Measurements from ENCODE around the gene CAPRIN1.

CAPRIN1 gene

DNA sequence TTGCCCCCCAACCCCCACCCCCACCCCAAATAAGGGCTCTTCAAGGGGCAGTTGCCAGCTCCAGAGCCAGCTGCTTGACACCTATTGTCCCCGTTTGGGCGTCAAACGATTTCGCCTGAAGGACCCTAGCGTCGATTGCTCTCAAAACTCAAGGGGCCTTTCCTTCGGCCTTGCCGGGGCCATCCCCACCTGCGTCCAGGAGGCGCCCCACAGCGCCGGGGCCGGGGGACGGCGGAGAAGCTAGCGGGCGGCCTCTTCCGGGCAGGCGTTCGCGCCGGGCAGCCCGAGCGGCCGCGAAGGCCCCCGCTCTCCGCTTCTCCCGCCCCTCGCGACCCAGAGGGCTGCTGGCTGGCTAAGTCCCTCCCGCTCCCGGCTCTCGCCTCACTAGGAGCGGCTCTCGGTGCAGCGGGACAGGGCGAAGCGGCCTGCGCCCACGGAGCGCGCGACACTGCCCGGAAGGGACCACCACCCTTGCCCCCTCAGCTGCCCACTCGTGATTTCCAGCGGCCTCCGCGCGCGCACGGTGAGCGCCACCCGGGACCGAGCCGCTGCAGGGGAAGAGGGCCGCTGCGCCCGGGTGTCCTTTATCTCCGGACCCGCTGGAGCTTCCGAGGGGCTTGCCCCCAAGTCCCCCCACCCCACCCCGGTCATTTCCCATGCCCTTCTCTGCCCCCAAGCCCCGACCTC, at the start of gene CAPRIN1:
TSS of gene CAPRIN1 (plus strand) at position 383 of the 687 bp plus-strand sequence. CDS start 690 bp downstream, outside the sequence.
- peak; percentile 30 for DNase-seq

DNA sequence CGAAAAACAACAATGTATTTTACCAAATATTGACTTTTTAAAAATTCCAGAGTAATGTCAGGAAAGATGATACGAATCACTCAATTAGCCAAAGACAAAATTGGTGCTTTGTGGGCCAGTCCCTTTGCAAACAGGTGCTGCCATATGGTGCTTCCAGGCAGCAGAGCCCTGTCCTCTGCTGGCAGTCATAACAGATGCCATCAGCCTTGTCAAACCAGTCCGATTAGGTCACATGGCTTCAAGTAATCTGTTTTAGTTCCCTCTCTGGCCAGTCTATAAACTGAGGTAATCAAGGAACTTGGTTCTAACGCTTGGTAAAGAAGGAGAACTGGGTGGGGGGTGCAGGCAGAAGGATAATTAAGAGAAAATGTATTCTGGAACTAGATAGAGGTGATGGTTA, 49.1 kb upstream of the CAPRIN1 start:
- no peak for DNase-seq

DNA sequence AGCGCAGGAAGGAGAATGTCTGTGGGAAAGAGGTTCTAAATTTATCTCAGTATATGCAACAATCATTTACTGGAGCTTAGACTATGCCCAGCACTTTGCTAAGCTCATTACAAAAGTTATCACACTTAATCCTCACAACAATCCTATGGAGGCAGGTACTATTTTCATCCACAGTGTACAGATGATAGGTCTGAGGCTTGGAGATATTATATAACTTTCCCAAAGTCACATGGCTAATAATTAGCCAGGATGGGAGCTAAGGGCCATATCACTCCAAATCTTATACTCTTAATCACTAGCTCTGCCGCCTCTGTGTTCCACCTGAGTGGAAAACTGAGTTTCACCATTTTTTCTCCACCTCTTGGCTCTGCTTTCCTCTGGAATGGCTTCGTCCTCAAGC, 47.3 kb upstream of the CAPRIN1 start:
- DNase-seq, result no peak

- DNase-seq, result no peak
These were observed 44.7 kb upstream of the CAPRIN1 start for GRCh38 chr11:34006876-34007275.

GRCh38 chr11:34012734-34013133, 38.8 kb upstream of the CAPRIN1 start:
- DNase-seq, result no peak

DNA sequence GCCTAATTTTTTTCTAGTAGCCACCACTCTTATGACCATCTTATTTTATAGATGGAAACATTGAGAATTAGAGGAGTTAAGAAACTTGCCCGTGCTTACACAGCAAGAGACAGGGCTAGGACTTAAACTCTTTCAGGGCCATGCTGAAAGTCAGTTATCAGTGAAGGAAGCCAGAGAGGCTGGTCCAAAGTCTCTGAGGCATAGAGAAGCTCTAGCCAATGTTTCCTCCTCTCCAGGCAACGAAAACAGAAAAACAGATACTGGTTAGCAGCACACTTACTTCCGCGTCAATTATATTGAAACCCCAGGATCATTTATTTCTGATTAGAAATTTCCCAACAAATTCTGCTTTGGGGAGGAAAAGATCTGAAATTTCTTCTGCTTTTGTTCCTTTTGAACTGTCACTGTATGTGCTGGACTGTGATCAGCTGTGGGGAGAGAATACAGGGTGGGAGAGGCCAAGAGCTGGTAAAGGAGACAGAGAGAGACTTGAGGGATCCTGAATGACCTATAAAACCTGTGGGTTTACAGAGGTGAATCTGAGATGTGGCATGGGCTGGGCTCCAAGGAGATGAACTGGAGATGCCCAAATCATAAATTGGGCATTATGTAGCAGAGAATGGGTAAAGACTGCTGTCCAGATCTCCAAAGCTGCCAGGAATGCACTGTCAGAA, 37.5 kb upstream of the CAPRIN1 start:
- no peak for DNase-seq

DNA sequence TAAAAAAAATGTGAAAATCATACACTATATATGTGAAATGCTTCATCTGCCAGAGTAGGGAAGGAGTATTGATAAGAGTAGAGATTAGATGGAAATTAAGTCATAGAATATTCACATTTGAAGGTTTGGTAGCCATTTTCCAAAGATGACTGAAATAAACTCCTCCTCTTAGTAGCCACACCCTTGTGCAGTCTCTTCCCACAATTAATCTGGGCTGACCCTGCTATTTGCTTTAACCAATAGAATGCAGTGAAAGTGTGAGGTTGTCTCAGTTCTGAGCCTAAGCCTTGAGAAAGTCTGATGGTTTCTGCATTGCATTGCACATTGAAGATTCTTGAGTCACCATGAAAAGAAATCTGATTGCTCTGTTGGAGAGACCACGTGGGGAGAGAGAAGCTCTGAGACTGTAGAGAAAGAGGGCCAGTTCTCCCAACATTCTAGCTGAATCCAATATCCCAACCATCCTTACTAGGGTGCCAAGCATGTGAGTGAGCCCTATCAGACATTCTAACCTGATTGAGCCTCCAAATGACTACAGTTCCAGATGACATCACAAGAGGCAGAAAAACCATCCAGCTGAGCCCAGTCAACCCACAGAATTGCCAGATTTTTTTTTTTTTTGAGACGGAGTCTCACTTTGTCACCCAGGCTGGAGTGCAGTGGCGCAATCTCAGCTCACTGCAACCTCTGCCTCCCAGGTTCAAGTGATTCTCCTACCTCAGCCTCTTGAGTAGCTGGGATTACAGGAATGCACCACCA, 29.4 kb upstream of the CAPRIN1 start:
- DNase-seq, result no peak

- DNase-seq, result no peak
These were observed 25.1 kb upstream of the CAPRIN1 start for GRCh38 chr11:34026432-34026831.

GRCh38 chr11:34027516-34028408, 23.8 kb upstream of the CAPRIN1 start:
- peak; percentile 66 for DNase-seq

DNA sequence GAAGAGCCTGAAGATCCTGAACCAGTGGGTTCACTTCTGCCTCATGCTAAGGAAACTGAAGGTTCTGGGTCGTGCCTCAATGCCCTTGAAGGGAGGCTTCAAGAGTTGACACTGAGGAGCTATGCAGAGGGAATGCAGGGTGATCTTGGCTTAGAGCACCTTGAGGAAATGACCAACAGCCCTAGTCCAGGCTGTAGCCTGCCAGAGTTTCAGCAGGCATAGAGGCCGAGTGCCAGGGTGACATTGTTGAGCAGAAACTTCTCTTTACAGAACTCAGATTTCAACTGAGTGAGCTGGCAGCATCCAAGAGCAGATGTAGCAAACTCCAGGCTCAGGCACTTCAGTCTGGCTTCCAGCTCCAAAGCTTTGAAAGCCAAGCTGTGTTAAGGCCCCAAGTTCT, 23.1 kb upstream of the CAPRIN1 start:
- DNase-seq, result no peak

DNA sequence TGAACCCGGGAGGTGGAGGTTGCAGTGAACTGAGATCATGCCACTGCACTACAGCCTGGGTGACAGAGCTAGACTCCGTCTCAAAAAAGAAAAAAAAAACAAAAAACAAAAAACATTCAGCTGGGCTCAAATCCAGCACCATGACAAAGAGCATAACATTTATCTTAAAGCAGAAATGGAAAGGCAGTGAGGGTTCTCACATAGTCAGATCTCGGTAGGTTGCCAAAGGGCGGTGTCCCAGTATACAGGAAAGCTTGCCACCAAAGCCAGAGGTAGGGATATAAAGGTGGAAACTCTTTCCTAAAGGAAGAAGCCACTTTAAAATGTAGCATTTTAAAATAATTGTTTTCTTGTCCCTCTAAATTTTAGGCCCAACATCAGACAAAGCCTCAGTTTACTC, 22.4 kb upstream of the CAPRIN1 start:
- peak; percentile 7 for DNase-seq

- DNase-seq, result no peak
These were observed 21.1 kb upstream of the CAPRIN1 start for GRCh38 chr11:34030382-34030781.

GRCh38 chr11:34033399-34033798, 18.1 kb upstream of the CAPRIN1 start:
- DNase-seq, result no peak

DNA sequence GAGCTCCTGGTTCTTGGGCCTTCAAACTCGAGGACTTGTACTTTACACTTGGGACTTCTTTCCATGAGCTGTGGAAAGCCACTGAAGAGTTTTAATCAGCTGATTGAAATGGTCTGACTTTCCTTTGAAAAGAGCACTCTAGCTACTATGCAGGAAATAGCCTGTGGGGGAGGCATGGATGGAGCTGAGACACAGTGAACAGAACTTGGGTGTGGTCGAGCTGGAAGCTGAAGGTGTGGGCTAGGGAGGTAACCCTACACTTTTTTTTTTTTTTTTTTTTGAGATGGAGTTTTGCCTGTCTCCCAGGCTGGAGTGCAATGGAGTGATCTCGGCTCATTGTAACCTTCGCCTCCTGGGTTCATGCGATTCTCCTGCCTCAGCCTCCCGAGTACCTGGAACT, 17.5 kb upstream of the CAPRIN1 start:
- DNase-seq, result no peak

DNA sequence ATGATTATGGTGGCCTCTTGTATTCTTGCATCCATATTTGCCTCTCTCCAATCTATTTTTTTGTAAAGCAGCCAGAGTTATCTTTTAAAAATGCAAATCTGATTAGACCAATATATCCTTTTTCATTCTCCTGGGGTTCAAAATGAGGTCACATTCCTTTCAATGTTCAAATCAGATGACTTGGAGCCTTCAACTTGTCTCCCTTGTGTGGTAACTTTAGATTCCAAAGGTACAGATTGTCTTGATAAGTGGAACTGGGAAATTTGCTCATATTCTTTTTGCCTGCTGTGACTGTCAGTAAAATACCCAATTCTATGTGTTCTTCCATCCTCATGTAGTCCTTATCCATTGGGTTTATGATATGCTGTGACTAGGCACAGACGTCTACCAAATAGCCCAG, 15.1 kb upstream of the CAPRIN1 start:
- DNase-seq, result no peak

GRCh38 chr11:34037016-34037415, 14.5 kb upstream of the CAPRIN1 start:
- DNase-seq, result no peak

DNA sequence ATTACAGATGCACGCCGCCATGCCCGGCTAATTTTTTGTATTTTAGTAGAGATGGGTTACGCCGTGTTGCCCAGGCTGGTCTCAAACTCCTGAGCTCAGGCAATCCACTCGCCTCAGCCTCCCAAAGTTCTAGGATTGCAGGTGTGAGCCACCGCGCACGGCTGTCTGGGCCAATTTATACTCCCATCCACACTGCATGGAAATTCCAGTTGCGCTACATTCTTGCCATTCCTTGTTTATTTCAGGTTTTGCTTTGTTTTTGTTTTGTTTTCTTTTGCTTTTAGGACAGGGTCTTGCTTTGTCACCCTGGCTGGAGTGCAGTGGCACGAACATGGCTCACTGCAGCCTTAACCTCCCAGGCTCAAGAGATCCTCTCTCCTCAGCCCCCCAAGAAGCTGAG, 11.0 kb upstream of the CAPRIN1 start:
- no peak for DNase-seq

DNA sequence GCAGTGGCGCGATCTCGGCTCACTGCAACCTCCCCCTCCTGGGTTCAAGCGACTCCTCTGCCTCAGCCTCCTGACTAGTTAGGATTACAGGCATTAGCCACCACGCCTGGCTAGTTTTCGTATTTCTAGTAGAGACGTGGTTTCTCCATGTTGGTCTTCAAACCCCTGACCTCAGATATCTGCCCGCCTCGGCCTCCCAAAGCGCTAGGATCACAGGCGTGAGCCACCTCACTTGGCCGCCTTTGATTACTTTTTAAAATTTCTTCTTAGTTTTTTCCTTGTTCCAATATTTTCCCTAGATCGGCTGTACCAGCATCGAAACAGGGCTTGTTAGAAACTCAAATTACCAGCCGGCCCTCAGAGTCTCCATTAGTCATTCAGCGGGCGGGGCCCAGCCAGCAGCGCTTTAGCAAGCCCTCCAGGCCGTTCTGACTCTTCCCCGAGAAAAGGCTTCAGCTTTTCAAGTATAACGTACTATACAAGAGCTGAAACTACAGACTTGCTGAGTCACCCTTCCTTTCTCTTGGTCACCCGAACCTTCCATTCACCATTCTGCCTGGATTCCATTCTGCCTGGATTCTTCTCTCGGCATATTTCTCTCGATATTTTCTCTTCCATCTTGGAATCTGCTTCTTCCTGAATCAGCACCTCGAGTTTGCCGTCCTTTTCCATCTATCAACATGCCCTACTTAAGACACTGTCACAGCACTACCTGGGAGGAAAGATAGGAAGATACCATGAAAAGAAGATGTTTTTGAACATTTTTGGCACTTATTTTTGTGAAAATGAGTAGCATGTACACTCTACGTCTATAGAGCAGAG, 6.7 kb upstream of the CAPRIN1 start:
- DNase-seq, result no peak

DNA sequence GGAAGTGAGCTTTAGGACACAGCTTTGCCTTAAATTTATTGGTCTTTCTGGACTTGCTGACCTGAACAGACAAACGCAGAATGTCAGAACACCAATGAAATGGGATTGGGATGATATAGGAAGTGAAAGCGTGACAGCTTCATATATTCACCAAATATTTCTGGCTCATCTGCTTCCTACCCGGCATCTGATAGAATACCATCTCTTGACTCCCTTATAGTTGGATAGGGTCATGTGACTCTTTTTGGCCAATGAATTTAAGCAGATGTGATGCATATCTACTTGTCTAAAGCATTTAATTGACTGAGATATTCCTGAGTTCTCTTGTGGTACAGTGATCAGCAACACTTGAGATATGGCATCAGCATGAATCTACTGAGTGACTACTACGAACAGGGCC, 2.5 kb upstream of the CAPRIN1 start:
- DNase-seq, result no peak

DNA sequence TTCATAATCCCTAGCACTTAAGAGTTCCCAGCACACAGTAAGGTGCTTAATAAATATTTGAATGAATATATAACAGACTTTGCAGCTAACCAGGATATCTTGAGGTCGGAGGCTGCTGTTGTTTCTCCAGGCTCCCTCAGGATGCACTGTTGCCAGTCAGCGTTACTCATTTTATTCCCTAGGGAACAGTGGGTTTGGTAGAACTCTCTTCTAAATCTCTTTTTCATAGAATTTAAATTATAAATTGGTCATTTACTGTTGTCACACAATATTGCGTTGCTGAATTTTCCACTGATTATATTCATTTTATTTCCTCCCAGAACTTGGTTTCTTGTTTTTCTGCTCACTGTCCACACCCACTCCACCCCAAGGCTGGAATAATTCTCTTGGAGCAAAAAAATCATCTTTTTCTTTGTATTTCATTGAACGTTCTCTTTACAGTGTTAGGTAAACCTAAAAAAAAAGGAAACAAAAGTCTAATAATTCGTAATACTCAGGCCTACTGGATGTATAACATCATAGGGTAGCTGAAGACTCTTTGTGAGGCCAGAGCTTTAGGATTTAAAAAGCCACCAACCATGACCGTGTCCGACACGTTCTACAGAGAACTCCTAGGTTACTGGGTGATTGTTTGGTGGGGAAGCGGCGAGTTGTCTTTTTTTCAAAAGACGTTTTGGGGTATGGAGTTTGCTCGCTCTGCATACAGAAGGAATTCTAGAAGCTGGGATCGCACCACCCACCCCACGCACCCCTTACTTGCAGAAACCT, 766 bp upstream of the CAPRIN1 start:
- DNase-seq, result peak; percentile 30

GRCh38 chr11:34052036-34052607, 591 bp downstream of the CAPRIN1 start:
- no peak for DNase-seq

Data from NCI-H2029 treated with DMSO at 0.1 percent for 48 hours (cell line).